Pancreas (tissue), 10 donors: ENCODE results near the gene IQCC. TPM values are rescaled to one million over a fixed set of nuclear protein-coding genes. Genes with fewer than 3 reads are reported as not detected.
A peak's percentile ranks its signal among the peaks of the same experiment; 100 is the strongest.

Source experiments
- ATAC-seq, 4 donors: fragments of 200-7000 bp; cut with Tn5 transposase; one replicate each; pipeline versions ENCODE4 v1.8.0 to v1.9.1; 2020; ENCODE audit warnings: mild to moderate bottlenecking in 4 of 4, moderate library complexity in 4 of 4
- DNase-seq, 6 donors: peaks; one replicate each; pipeline ENCODE4 v3.0.0-alpha.2; 2020
- FAIRE-seq: peaks from 2 replicates; lab custom pipeline; 2012; peaks lifted over from hg19 to GRCh38; lab: Jason Lieb, UNC
- H3K27ac ChIP-seq, 4 donors: fragments of 200-600 bp; sonication (generic); 1 replicate in 3 of 4; 2 replicates in 1 of 4; pipeline versions ENCODE4 v1.5.0 to v1.8.0; 2020
- H3K27me3 ChIP-seq, 4 donors: fragments of 200-600 bp; one replicate each; pipeline ENCODE4 v1.8.0; 2021
- H3K36me3 ChIP-seq, 3 donors: fragments of 200-600 bp; sonication (generic) in 1 of 3; one replicate each; pipeline versions ENCODE4 v1.5.0 to v1.8.0; 2020 to 2021
- H3K4me1 ChIP-seq, 3 donors: fragments of 200-600 bp; one replicate each; pipeline ENCODE4 v1.8.0; 2021
- H3K4me3 ChIP-seq, 4 donors: fragments of 200-600 bp; sonication (generic) in 2 of 4; one replicate each; pipeline versions ENCODE4 v1.5.0 to v1.8.0; 2020 to 2021
- H3K9me3 ChIP-seq, 4 donors: fragments of 200-600 bp; one replicate each; pipeline ENCODE4 v1.8.0; 2021
- CTCF ChIP-seq, 4 donors: fragments of 200-600 bp; sonication (generic) in 3 of 4; IDR thresholded peaks; one replicate each; pipeline versions ENCODE4 v1.5.0 to v1.8.0; 2021; ENCODE audit warnings: antibody characterized with exemption in 4 of 4
- WGBS, 2 donors: extraction: QIAGEN DNeasy Blood & Tissue Kit; methylation state at CpG; one replicate each; pipeline ENCODE4 v1.1.7; 2013; 5-methylcytosine and 5-hydroxymethylcytosine counted together
- intact Hi-C, 3 donors: fragments of 100-400 bp; cut with DNase I; formaldehyde crosslinking; loops; one replicate each; pipeline versions ENCODE4 v1.11.1 to v1.14.2; 2022
- polyA plus RNA-seq, 2 donors: library from polyadenylated mRNA; stranded (reverse); fragments of 200-250 nt; gene quantifications; one replicate each; pipeline ENCODE4 v1.2.3, GENCODE V29; 2013
- total RNA-seq, 6 donors: library from RNA; stranded (reverse); fragmentation: NEBNext Ultra II Directional in 4 of 6; extraction: Animal tissue kit (Norgen Biotek cat#: 25700) in 4 of 6; gene quantifications; one replicate each; pipeline versions ENCODE4 v1.2.1 to v1.2.4, GENCODE V29; 2021 to 2023
- donor health status: healthy with polysubstance abuse.
- donor health status: DM: no; HTN: no; CAD: no; lungs with moderate emphysema.
- donor health status: DM: no; HTN: no; CAD: no.
- donor health status: control.
- donor health status: control.
- donor health status: Bipolar disorder and iron deficiency.
- donor health status: DM: yes; HTN: yes; CAD: no.
- donor health status: DM: no; HTN: no; CAD: no.
- donor health status: DM: no; HTN: no; CAD: no.
- donor health status: DM: yes; HTN: yes; CAD: no.

Gene IQCC
- total and polyA plus RNA-seq, 8 donors: 1.1 to 5.5 (median 1.5) TPM

GRCh38 chr1:32201011-32201855, 4.2 kb upstream of the IQCC start:
- ATAC-seq (peak; percentile 49 to 68 (median 58)), DNase-seq (peak; percentile 60 to 83 (median 73)), FAIRE-seq (no peak)
- H3K4me3 ChIP-seq: peak overlapping the region; percentile 26 to 67 (median 52)
- no peaks in the 10 kb centered on the region for H3K27me3 ChIP-seq
- no peaks in the 10 kb centered on the region for H3K9me3 ChIP-seq
- intact Hi-C loops: no loop called here
- 4 to 5% methylated on average over 25 to 26 of the region's 26 CpGs for WGBS, 2 donors
- no peak for TF ChIP-seq CTCF (IDR thresholded peaks at IDR 0.05)
- no peaks in the 10 kb centered on the region for H3K36me3 ChIP-seq
- peaks cover 9 to 15% (median 10%) of the 10 kb centered on the region in 3 donors for H3K4me1 ChIP-seq
- H3K27ac ChIP-seq: peak overlapping the region in 3 of 4 donors; percentile 49 to 71 (median 64)

DNA sequence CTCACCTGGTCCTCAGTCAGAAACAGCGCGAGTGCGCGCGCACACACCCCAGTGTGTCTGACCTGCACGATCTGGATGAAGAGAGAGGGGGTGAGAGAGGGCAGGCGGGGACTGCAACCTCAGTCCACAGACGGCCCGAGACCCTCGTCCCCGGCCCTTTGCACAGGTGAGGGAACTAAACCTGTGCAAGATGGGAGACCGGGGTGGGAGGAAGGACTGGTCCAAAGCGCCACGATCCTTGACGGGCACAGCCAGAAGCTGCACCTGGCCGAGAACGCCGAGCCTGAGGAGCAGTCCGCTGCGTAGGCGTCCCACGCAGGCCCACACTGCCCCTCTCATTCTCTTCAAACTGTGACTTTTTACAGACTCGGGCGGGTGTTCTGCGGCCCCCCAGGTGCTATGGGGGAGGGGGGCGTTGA, 519 bp upstream of the IQCC start:
- Histone ChIP-seq H3K9me3 (no peaks in the 10 kb centered on the region), H3K4me1 (peaks cover 2 to 13% (median 3%) of the 10 kb centered on the region in 3 donors), H3K36me3 (no peaks in the 10 kb centered on the region), H3K27me3 (no peaks in the 10 kb centered on the region), H3K4me3 (peak overlapping the region; percentile 32 to 77 (median 62)), H3K27ac (peak overlapping the region; percentile 33 to 50 (median 42))
- WGBS, 2 donors: 20% methylated on average over 19 to 26 of the region's 26 CpGs
- FAIRE-seq (no peak), ATAC-seq (peak; percentile 6 to 20 (median 9)), DNase-seq (peak in 4 of 6 donors; percentile 28 to 72 (median 58))
- intact Hi-C loops: no loop called here
- no peak for TF ChIP-seq CTCF (IDR thresholded peaks at IDR 0.05)

DNA sequence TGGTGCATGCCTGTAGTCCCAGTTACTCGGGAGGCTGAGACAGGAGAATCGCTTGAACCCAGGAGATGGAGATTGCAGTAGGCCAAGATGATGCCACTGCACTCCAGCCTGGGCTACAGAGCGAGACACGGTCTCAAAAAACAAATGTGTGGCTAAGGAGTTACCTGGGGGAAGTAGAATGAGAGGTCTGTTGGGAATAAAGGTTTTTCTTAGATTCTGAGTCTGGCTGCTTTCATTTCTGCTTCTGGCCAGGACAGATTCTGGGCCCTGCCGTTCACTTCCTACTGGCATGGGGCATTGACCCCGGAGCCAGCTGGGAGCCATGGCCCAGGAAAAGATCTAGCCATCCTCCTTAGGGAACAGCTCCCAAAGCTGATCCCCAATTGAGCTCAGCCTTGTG, 3.0 kb downstream of the IQCC start:
- intact Hi-C loops: no loop called here
- H3K27ac ChIP-seq: no peak overlapping the region
- FAIRE-seq (no peak), DNase-seq (no peak), ATAC-seq (no peak)
- no peak overlapping the region for H3K4me3 ChIP-seq
- 82% methylated on average over 6 of the region's 6 CpGs for WGBS, 2 donors
- H3K9me3 ChIP-seq: no peaks in the 10 kb centered on the region
- H3K4me1 ChIP-seq: peaks cover 0 to 7% (median 3%) of the 10 kb centered on the region in 3 donors
- no peaks in the 10 kb centered on the region for H3K27me3 ChIP-seq
- H3K36me3 ChIP-seq: no peaks in the 10 kb centered on the region
- no peak for TF ChIP-seq CTCF (IDR thresholded peaks at IDR 0.05)

DNA sequence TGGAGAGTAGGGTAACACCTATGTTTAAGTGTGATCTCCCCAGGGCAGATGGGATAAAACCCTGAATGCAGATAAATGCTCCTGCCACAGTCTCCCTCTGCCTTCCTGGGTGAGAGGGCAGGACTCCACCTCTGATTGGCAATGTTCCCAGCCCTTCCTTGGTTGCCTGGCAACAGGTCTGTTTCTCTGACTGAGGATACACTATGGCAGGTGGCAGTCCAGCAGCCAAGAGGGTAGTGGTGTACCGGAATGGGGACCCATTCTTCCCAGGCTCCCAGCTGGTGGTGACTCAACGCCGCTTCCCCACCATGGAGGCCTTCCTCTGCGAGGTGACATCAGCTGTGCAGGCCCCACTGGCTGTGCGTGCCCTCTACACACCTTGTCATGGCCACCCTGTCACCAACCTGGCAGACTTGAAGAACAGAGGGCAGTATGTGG, 3.4 kb downstream of the IQCC start, which contains the start of gene DCDC2B:
TSS of gene DCDC2B (plus strand) at position 199 of the 438 bp plus-strand sequence. CDS start at position 204, 5 bp downstream.
- TF ChIP-seq CTCF (IDR thresholded peaks at IDR 0.05): no peak
- no peaks in the 10 kb centered on the region for H3K27me3 ChIP-seq
- FAIRE-seq: no peak
- H3K27ac ChIP-seq: no peak within 1 kb of the TSS
- H3K4me1 ChIP-seq: peaks cover 0 to 7% (median 3%) of the 10 kb centered on the region in 3 donors
- DNase-seq: peak; percentile 76 to 89 (median 84)
- H3K4me3 ChIP-seq: no peak within 1 kb of the TSS
- 60% methylated on average over 5 of the region's 5 CpGs for WGBS, 2 donors
- no peaks in the 10 kb centered on the region for H3K36me3 ChIP-seq
- intact Hi-C loops: no loop called here
- peak; percentile 37 to 56 (median 56) for ATAC-seq
- no peaks in the 10 kb centered on the region for H3K9me3 ChIP-seq
